Tongue (tissue), 2 donors: Measurements from ENCODE around the gene TAS1R3. TPM values are rescaled to one million over a fixed set of nuclear protein-coding genes. Genes with fewer than 3 reads are reported as not detected.
A peak's percentile ranks its signal among the peaks of the same experiment; 100 is the strongest.

Experiments used
- DNase-seq: peaks from one replicate; pipeline ENCODE4 v3.0.0-alpha.2; 2015
- total RNA-seq: library from RNA; depleted of rRNA; stranded (reverse); fragments of >200 nt; gene quantifications from one replicate; pipeline ENCODE4 v1.2.3, GENCODE V29; 2014

The TAS1R3 gene
- total RNA-seq, 1 donor from 2014 or later, result 1.9 TPM

- no peak for DNase-seq
These were observed 7.0 kb upstream of the TAS1R3 start for GRCh38 chr1:1324084-1324523.

- DNase-seq, result peak; percentile 97
These were observed 6.4 kb upstream of the TAS1R3 start, which contains the start of the genes CPTP and INTS11 for GRCh38 chr1:1324524-1325287. Gene CPTP, plus strand, starts transcription at chr1:1324802. Its CDS starts 2,109 bp downstream, at chr1:1326911. Gene INTS11, minus strand, starts transcription at chr1:1324660. Its CDS starts 52 bp downstream, at chr1:1324608.

- no peak for DNase-seq
These were observed 5.6 kb upstream of the TAS1R3 start for GRCh38 chr1:1325288-1326074.

GRCh38 chr1:1326075-1326605, 4.9 kb upstream of the TAS1R3 start:
- DNase-seq, result no peak

- no peak for DNase-seq
These were observed 3.8 kb upstream of the TAS1R3 start for GRCh38 chr1:1327291-1327690.

- no peak for DNase-seq
These were observed 2.8 kb upstream of the TAS1R3 start for GRCh38 chr1:1328254-1328653.

GRCh38 chr1:1329304-1330210, 1.5 kb upstream of the TAS1R3 start:
- DNase-seq, result no peak

- no peak for DNase-seq
These were observed 563 bp upstream of the TAS1R3 start for GRCh38 chr1:1330366-1331067.

- DNase-seq, result no peak
These were observed 1.1 kb downstream of the TAS1R3 start for GRCh38 chr1:1332031-1332755.

- DNase-seq, result no peak
These were observed 1.8 kb downstream of the TAS1R3 start for GRCh38 chr1:1332774-1333480.

GRCh38 chr1:1333551-1334241, 2.6 kb downstream of the TAS1R3 start:
- no peak for DNase-seq

GRCh38 chr1:1334835-1335234, 3.8 kb downstream of the TAS1R3 start:
- no peak for DNase-seq

GRCh38 chr1:1335283-1335682, 4.2 kb downstream of the TAS1R3 start:
- DNase-seq, result no peak

GRCh38 chr1:1335792-1336248, 4.7 kb downstream of the TAS1R3 start:
- no peak for DNase-seq

GRCh38 chr1:1336446-1336845, 5.4 kb downstream of the TAS1R3 start:
- no peak for DNase-seq

- DNase-seq, result no peak
These were observed 6.1 kb downstream of the TAS1R3 start for GRCh38 chr1:1336931-1337792.

GRCh38 chr1:1337793-1338147, 6.7 kb downstream of the TAS1R3 start:
- DNase-seq, result no peak

- DNase-seq, result no peak
These were observed 7.2 kb downstream of the TAS1R3 start for GRCh38 chr1:1338278-1338677.
